ENCODE data around the gene CEP70. TPM values are rescaled to one million over a fixed set of nuclear protein-coding genes. Genes with fewer than 3 reads are reported as not detected.

The CEP70 gene
- total and polyA plus RNA-seq, 4 donors, result 6.9 to 26.5 (median 9.1) TPM

- H3K36me3 ChIP-seq (ENCODE audit: control insufficient read depth in 4 of 4, insufficient read depth in 3 of 4, low read depth in 1 of 4, low read length in 3 of 4), result no peaks in the 10 kb centered on the region
- H3K4me3 ChIP-seq (ENCODE audit: low read depth in 1 of 3, low read length in 3 of 3), result no peak overlapping the region
- peaks cover 0 to 2% (median 0%) of the 10 kb centered on the region in 4 donors for H3K27me3 ChIP-seq (ENCODE audit: control insufficient read depth in 4 of 4, insufficient read depth in 4 of 4, low read length in 3 of 4)
- no peak overlapping the region for H3K9ac ChIP-seq (ENCODE audit: low read depth in 1 of 2, low read length in 2 of 2)
- no peaks in the 10 kb centered on the region for H3K4me1 ChIP-seq (ENCODE audit: control insufficient read depth in 4 of 4, insufficient read depth in 4 of 4, low read length in 3 of 4)
- DNase-seq (ENCODE audit: low spot score), result no peak
- WGBS, result 82% methylated on average over 2 of the region's 2 CpGs
- no peak overlapping the region for H3K27ac ChIP-seq (ENCODE audit: low read depth in 1 of 2, low read length in 2 of 2)
- TF ChIP-seq HNF4A (conservative IDR thresholded peaks at IDR 0.05), result no peak
- no peak for TF ChIP-seq JUND (IDR thresholded peaks at IDR 0.05)
- TF ChIP-seq NR2F2 (IDR thresholded peaks at IDR 0.05), result no peak
- no peak for TF ChIP-seq GABPA (IDR thresholded peaks at IDR 0.05 in 1 of 2, conservative IDR thresholded peaks at IDR 0.05 in 1 of 2)
- TF ChIP-seq, protein P1, sequence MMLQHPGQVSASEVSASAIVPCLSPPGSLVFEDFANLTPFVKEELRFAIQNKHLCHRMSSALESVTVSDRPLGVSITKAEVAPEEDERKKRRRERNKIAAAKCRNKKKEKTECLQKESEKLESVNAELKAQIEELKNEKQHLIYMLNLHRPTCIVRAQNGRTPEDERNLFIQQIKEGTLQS (IDR thresholded peaks at IDR 0.05), result no peak
- no peak for TF ChIP-seq FOXA2 (IDR thresholded peaks at IDR 0.05)
- TF ChIP-seq YY1 (IDR thresholded peaks at IDR 0.05), result no peak
- TF ChIP-seq HNF4G (IDR thresholded peaks at IDR 0.05), result no peak
- TF ChIP-seq EGR1 (IDR thresholded peaks at IDR 0.05; ENCODE audit: low read depth in 2 of 2), result no peak
- no peak for TF ChIP-seq RAD21 (IDR thresholded peaks at IDR 0.05)
- TF ChIP-seq RXRA (IDR thresholded peaks at IDR 0.05), result no peak
- TF ChIP-seq, protein P2, sequence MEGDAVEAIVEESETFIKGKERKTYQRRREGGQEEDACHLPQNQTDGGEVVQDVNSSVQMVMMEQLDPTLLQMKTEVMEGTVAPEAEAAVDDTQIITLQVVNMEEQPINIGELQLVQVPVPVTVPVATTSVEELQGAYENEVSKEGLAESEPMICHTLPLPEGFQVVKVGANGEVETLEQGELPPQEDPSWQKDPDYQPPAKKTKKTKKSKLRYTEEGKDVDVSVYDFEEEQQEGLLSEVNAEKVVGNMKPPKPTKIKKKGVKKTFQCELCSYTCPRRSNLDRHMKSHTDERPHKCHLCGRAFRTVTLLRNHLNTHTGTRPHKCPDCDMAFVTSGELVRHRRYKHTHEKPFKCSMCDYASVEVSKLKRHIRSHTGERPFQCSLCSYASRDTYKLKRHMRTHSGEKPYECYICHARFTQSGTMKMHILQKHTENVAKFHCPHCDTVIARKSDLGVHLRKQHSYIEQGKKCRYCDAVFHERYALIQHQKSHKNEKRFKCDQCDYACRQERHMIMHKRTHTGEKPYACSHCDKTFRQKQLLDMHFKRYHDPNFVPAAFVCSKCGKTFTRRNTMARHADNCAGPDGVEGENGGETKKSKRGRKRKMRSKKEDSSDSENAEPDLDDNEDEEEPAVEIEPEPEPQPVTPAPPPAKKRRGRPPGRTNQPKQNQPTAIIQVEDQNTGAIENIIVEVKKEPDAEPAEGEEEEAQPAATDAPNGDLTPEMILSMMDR (IDR thresholded peaks at IDR 0.05; ENCODE audit: low read depth, low read length, missing input control), result no peak
- no peak for TF ChIP-seq SP1 (IDR thresholded peaks at IDR 0.05)
- TF ChIP-seq, protein P3, sequence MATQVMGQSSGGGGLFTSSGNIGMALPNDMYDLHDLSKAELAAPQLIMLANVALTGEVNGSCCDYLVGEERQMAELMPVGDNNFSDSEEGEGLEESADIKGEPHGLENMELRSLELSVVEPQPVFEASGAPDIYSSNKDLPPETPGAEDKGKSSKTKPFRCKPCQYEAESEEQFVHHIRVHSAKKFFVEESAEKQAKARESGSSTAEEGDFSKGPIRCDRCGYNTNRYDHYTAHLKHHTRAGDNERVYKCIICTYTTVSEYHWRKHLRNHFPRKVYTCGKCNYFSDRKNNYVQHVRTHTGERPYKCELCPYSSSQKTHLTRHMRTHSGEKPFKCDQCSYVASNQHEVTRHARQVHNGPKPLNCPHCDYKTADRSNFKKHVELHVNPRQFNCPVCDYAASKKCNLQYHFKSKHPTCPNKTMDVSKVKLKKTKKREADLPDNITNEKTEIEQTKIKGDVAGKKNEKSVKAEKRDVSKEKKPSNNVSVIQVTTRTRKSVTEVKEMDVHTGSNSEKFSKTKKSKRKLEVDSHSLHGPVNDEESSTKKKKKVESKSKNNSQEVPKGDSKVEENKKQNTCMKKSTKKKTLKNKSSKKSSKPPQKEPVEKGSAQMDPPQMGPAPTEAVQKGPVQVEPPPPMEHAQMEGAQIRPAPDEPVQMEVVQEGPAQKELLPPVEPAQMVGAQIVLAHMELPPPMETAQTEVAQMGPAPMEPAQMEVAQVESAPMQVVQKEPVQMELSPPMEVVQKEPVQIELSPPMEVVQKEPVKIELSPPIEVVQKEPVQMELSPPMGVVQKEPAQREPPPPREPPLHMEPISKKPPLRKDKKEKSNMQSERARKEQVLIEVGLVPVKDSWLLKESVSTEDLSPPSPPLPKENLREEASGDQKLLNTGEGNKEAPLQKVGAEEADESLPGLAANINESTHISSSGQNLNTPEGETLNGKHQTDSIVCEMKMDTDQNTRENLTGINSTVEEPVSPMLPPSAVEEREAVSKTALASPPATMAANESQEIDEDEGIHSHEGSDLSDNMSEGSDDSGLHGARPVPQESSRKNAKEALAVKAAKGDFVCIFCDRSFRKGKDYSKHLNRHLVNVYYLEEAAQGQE (IDR thresholded peaks at IDR 0.05), result no peak
- no peak for TF ChIP-seq MAX (IDR thresholded peaks at IDR 0.05)
- TF ChIP-seq TAF1 (conservative IDR thresholded peaks at IDR 0.05), result no peak
- TF ChIP-seq, protein P4, sequence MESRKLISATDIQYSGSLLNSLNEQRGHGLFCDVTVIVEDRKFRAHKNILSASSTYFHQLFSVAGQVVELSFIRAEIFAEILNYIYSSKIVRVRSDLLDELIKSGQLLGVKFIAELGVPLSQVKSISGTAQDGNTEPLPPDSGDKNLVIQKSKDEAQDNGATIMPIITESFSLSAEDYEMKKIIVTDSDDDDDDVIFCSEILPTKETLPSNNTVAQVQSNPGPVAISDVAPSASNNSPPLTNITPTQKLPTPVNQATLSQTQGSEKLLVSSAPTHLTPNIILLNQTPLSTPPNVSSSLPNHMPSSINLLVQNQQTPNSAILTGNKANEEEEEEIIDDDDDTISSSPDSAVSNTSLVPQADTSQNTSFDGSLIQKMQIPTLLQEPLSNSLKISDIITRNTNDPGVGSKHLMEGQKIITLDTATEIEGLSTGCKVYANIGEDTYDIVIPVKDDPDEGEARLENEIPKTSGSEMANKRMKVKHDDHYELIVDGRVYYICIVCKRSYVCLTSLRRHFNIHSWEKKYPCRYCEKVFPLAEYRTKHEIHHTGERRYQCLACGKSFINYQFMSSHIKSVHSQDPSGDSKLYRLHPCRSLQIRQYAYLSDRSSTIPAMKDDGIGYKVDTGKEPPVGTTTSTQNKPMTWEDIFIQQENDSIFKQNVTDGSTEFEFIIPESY (IDR thresholded peaks at IDR 0.05), result no peak
- H3K9me3 ChIP-seq (ENCODE audit: control insufficient read depth in 4 of 4, low read length in 3 of 4), result no peaks in the 10 kb centered on the region
These were observed 128.1 kb downstream of the CEP70 start for GRCh38 chr3:138465925-138466324.

Data from liver (tissue), 9 donors.